ENCODE results near the gene DDX41. TPM values are rescaled to one million over a fixed set of nuclear protein-coding genes. Genes with fewer than 3 reads are reported as not detected.

The DDX41 gene
- total RNA-seq, 1 donor from 2014 or later: 22.6 TPM

GRCh38 chr5:177504086-177505056 is 12.4 kb downstream of the DDX41 start:
- ATAC-seq (ENCODE audit: poor library complexity): no peak
- no peak for DNase-seq
- intact Hi-C loops (cut with DNase I): no loop called here

GRCh38 chr5:177503351-177504085 is 13.2 kb downstream of the DDX41 start:
- intact Hi-C loops (cut with DNase I): no loop called here
- no peak for DNase-seq
- no peak for ATAC-seq (ENCODE audit: poor library complexity)

- no peak for DNase-seq
- intact Hi-C loops (cut with DNase I): no loop called here
- ATAC-seq (ENCODE audit: poor library complexity): no peak
These were observed 13.9 kb downstream of the DDX41 start for GRCh38 chr5:177502886-177503285.

- ATAC-seq (ENCODE audit: poor library complexity) (no peak), DNase-seq (no peak)
- intact Hi-C loops (cut with DNase I): loop anchor here (2.0 kb wide), 2 partner anchors 47 to 111 kb away; no protein-coding TSS in a partner anchor
These were observed 14.7 kb downstream of the DDX41 start for GRCh38 chr5:177501874-177502678.

GRCh38 chr5:177500685-177501522 is 15.9 kb downstream of the DDX41 start:
- intact Hi-C loops (cut with DNase I): loop anchor here (2.0 kb wide), 2 partner anchors 46 to 110 kb away; no protein-coding TSS in a partner anchor
- ATAC-seq (ENCODE audit: poor library complexity) (peak; percentile 52), DNase-seq (peak; percentile 96)

- intact Hi-C loops (cut with DNase I): loop anchor here (2.0 kb wide), 2 partner anchors 45 to 109 kb away; no protein-coding TSS in a partner anchor
- no peak for DNase-seq
- no peak for ATAC-seq (ENCODE audit: poor library complexity)
These were observed 16.9 kb downstream of the DDX41 start for GRCh38 chr5:177499842-177500241.

GRCh38 chr5:177498013-177498787 is 18.6 kb downstream of the DDX41 start:
- peak; percentile 72 for DNase-seq
- intact Hi-C loops (cut with DNase I): no loop called here
- ATAC-seq (ENCODE audit: poor library complexity): peak; percentile 9

- ATAC-seq (ENCODE audit: poor library complexity) (peak; percentile 92), DNase-seq (peak; percentile 98)
- intact Hi-C loops (cut with DNase I): no loop called here
These were observed 19.3 kb downstream of the DDX41 start, which contains the start of gene PDLIM7 for GRCh38 chr5:177497292-177498012. PDLIM7 (minus strand) TSS chr5:177497604; CDS start chr5:177496512, 1,092 bp downstream.

GRCh38 chr5:177496727-177497291 is 20.0 kb downstream of the DDX41 start:
- peak; percentile 83 for DNase-seq
- peak; percentile 58 for ATAC-seq (ENCODE audit: poor library complexity)
- intact Hi-C loops (cut with DNase I): no loop called here

- ATAC-seq (ENCODE audit: poor library complexity) (no peak), DNase-seq (peak; percentile 46)
These were observed 20.6 kb downstream of the DDX41 start for GRCh38 chr5:177496070-177496726.

GRCh38 chr5:177495243-177496060 is 21.3 kb downstream of the DDX41 start:
- intact Hi-C loops (cut with DNase I): no loop called here
- DNase-seq (peak; percentile 75), ATAC-seq (ENCODE audit: poor library complexity) (no peak)

More at GRCh38 chr5:177496070-177496726, 20.6 kb downstream of the DDX41 start:
- intact Hi-C loops (cut with DNase I): no loop called here

GRCh38 chr5:177494346-177495195 is 22.2 kb downstream of the DDX41 start:
- intact Hi-C loops (cut with DNase I): no loop called here
- DNase-seq: peak; percentile 74
- no peak for ATAC-seq (ENCODE audit: poor library complexity)

- no peak for DNase-seq
- intact Hi-C loops (cut with DNase I): no loop called here
- ATAC-seq (ENCODE audit: poor library complexity): no peak
These were observed 22.9 kb downstream of the DDX41 start for GRCh38 chr5:177493795-177494345.

GRCh38 chr5:177492841-177493240 is 23.9 kb downstream of the DDX41 start:
- intact Hi-C loops (cut with DNase I): no loop called here
- no peak for ATAC-seq (ENCODE audit: poor library complexity)

More at GRCh38 chr5:177492841-177493240, 23.9 kb downstream of the DDX41 start:
- no peak for DNase-seq
